HCT116 (cell line): ENCODE results near the gene ANKRD39. TPM values are rescaled to one million over a fixed set of nuclear protein-coding genes. Genes with fewer than 3 reads are reported as not detected.

Experiments
- ATAC-seq: fragments of 200-7000 bp; cut with Tn5 transposase; 2 replicates; pipeline ENCODE4 v1.9.1; 2020; ENCODE audit warnings: mild to moderate bottlenecking, moderate library complexity
- BruUV-seq: library from RNA; stranded (reverse); fragments of 400-500 nt; replicated peaks from 2 replicates; lab custom pipeline; 2021; lab: Mats Ljungman, UMichigan
- CTCF ChIA-PET: fragments of 300-600 bp; sonication (Branson Sonifier 250); formaldehyde crosslinking; loops from one replicate; lab custom pipeline; 2021; ENCODE audit warnings: antibody characterized with exemption; lab: Charles Lee
- POLR2A ChIA-PET: fragments of 300-600, 350-600 bp; sonication (Branson Sonifier 250); formaldehyde crosslinking; loops from one replicate; lab custom pipeline; 2021; ENCODE audit warnings: antibody characterized with exemption; lab: Charles Lee
- RAD21 ChIA-PET, 2 experiments: fragments of 300-600 bp; sonication (Branson Sonifier 250); formaldehyde crosslinking; loops; one replicate each; lab custom pipeline; 2023; ENCODE audit warnings: low total read pairs in 2 of 2; ENCODE audit not compliant: uncharacterized antibody in 2 of 2, unreplicated experiment in 2 of 2, low non-redundant PET in 1 of 2; lab: Charles Lee
- DNase-seq: peaks from one replicate; pipeline ENCODE4 v3.0.0-alpha.2; 2010; ENCODE audit warnings: low read depth, low spot score
- H2AFZ ChIP-seq: fragments of 200-600 bp; shearing (Covaris generic), sonication (generic); 2 replicates; pipeline ENCODE4 v1.6.1; 2017; ENCODE audit warnings: low read depth, mixed run types, mixed read lengths, antibody characterized with exemption, low read length; ENCODE audit not compliant: poor library complexity, severe bottlenecking
- H3K27ac ChIP-seq: 2 replicates; pipeline ENCODE4 v1.5.1; 2012; ENCODE audit warnings: low read depth, low read length
- H3K27me3 ChIP-seq: fragments of 200-600 bp; sonication (generic); 2 replicates; pipeline ENCODE4 v1.6.1; 2016; ENCODE audit warnings: mixed run types, low read length, mixed read lengths; ENCODE audit not compliant: insufficient read depth
- H3K36me3 ChIP-seq, 2 experiments: fragments of 200-500 bp in 1 of 2; fragments of 200-600 bp in 1 of 2; sonication (Bioruptor generic) in 1 of 2; sonication (generic) in 1 of 2; 2 replicates each; pipeline versions ENCODE4 v1.5.1 to v1.6.1; 2014 to 2016; ENCODE audit warnings: low read length in 2 of 2, inconsistent platforms in 1 of 2, mixed read lengths in 1 of 2, mixed run types in 1 of 2; ENCODE audit not compliant: insufficient read depth in 2 of 2, control insufficient read depth in 1 of 2
- H3K4me1 ChIP-seq, 2 experiments: fragments of 200-600 bp in 1 of 2; sonication (generic) in 1 of 2; 2 replicates each; pipeline versions ENCODE4 v1.5.1 to v1.6.1; 2012 to 2017; ENCODE audit warnings: low read length in 2 of 2, inconsistent platforms in 1 of 2, mild to moderate bottlenecking in 1 of 2, mixed read lengths in 1 of 2, mixed run types in 1 of 2, moderate library complexity in 1 of 2; ENCODE audit not compliant: insufficient read depth in 2 of 2, control insufficient read depth in 1 of 2
- H3K4me2 ChIP-seq: fragments of 200-600 bp; sonication (generic); 2 replicates; pipeline ENCODE4 v1.6.1; 2017; ENCODE audit warnings: mixed run types, low read length, mixed read lengths
- H3K4me3 ChIP-seq, 2 experiments: fragments of 200-600 bp in 1 of 2; sonication (generic) in 1 of 2; replicated peaks in 1 of 2; 2 replicates each; pipeline ENCODE4 v1.5.1; 2011 to 2016; ENCODE audit warnings: low read length in 2 of 2, control low read depth in 1 of 2, low read depth in 1 of 2, mild to moderate bottlenecking in 1 of 2, mixed read lengths in 1 of 2, mixed run types in 1 of 2
- H3K79me2 ChIP-seq: fragments of 200-600 bp; sonication (generic); 2 replicates; pipeline ENCODE4 v1.6.1; 2017; ENCODE audit warnings: mild to moderate bottlenecking, mixed run types, low read length, moderate library complexity, mixed read lengths; ENCODE audit not compliant: insufficient read depth
- H3K9ac ChIP-seq: fragments of 200-600 bp; sonication (generic); 2 replicates; pipeline ENCODE4 v1.6.1; 2016; ENCODE audit warnings: low read length, mixed read lengths
- H3K9me2 ChIP-seq: fragments of 200-600 bp; sonication (generic), shearing (Covaris generic); 2 replicates; pipeline ENCODE4 v1.6.1; 2017; ENCODE audit warnings: mixed run types, mild to moderate bottlenecking, moderate library complexity; ENCODE audit not compliant: insufficient read depth
- H3K9me3 ChIP-seq, 2 experiments: fragments of 200-500 bp in 1 of 2; fragments of 200-600 bp in 1 of 2; sonication (Bioruptor generic) in 1 of 2; sonication (generic) in 1 of 2; 2 replicates each; pipeline ENCODE4 v1.6.1; 2014 to 2017; ENCODE audit warnings: low read length in 2 of 2, mixed read lengths in 2 of 2, inconsistent platforms in 1 of 2, low read depth in 1 of 2, mild to moderate bottlenecking in 1 of 2, mixed run types in 1 of 2, moderate library complexity in 1 of 2; ENCODE audit not compliant: control insufficient read depth in 1 of 2, insufficient read depth in 1 of 2
- H4K20me1 ChIP-seq: fragments of 200-600 bp; sonication (generic), shearing (Covaris generic); 2 replicates; pipeline ENCODE4 v1.6.1; 2017; ENCODE audit warnings: mixed run types, mild to moderate bottlenecking, moderate library complexity; ENCODE audit not compliant: insufficient read depth
- CBX3 ChIP-seq: IDR thresholded peaks from 2 replicates; pipeline ENCODE4 v1.6.1; 2012; ENCODE audit warnings: low read depth
- CEBPB ChIP-seq: IDR thresholded peaks from 2 replicates; pipeline ENCODE4 v1.6.1; 2012; ENCODE audit warnings: low read depth
- EGR1 ChIP-seq: IDR thresholded peaks from 2 replicates; pipeline ENCODE4 v1.6.1; 2012; ENCODE audit warnings: low read depth
- EZH2 ChIP-seq: fragments of 200-600 bp; sonication (generic); IDR thresholded peaks from 2 replicates; pipeline ENCODE4 v1.6.1; 2017; ENCODE audit warnings: antibody characterized with exemption, mixed run types
- EZH2phosphoT487 ChIP-seq: fragments of 200-600 bp; IDR thresholded peaks from 2 replicates; pipeline ENCODE4 v1.6.1; 2018; ENCODE audit warnings: antibody characterized with exemption, borderline replicate concordance
- FOSL1 ChIP-seq: IDR thresholded peaks from 2 replicates; pipeline ENCODE4 v1.6.1; 2012; ENCODE audit warnings: low read depth
- POLR2A ChIP-seq: IDR thresholded peaks from 2 replicates; pipeline ENCODE4 v1.7.0; 2011; ENCODE audit warnings: borderline replicate concordance; ENCODE audit not compliant: insufficient read depth, insufficient read length; ENCODE audit errors: extremely low read depth
- POLR2AphosphoS5 ChIP-seq: IDR thresholded peaks from 2 replicates; pipeline ENCODE4 v1.6.1; 2011; ENCODE audit warnings: mild to moderate bottlenecking, low read depth, low read length, moderate library complexity
- RAD21 ChIP-seq: IDR thresholded peaks from 2 replicates; pipeline ENCODE4 v1.6.1; 2012; ENCODE audit warnings: low read depth, mild to moderate bottlenecking
- SIN3A ChIP-seq: IDR thresholded peaks from 2 replicates; pipeline ENCODE4 v1.6.1; 2012; ENCODE audit warnings: low read depth
- SP1 ChIP-seq: IDR thresholded peaks from 2 replicates; pipeline ENCODE4 v1.6.1; 2012; ENCODE audit warnings: low read depth
- SRF ChIP-seq: IDR thresholded peaks from 2 replicates; pipeline ENCODE4 v1.6.1; 2012; ENCODE audit warnings: low read depth
- TCF7L2 ChIP-seq: IDR thresholded peaks from 2 replicates; pipeline ENCODE4 v1.7.0; 2011; ENCODE audit warnings: borderline replicate concordance, inconsistent platforms; ENCODE audit not compliant: insufficient read depth, insufficient read length; ENCODE audit errors: extremely low read depth
- YY1 ChIP-seq: IDR thresholded peaks from 2 replicates; pipeline ENCODE4 v1.6.1; 2011; ENCODE audit warnings: low read length, low read depth, moderate library complexity, mild to moderate bottlenecking; ENCODE audit not compliant: insufficient replicate concordance; ENCODE audit errors: extremely low read depth
- ZFX ChIP-seq: fragments of 450-650 bp; IDR thresholded peaks from 2 replicates; pipeline ENCODE4 v1.6.1; 2017
- intact Hi-C: fragments of 100-400 bp; cut with micrococcal nuclease; formaldehyde crosslinking; loops from 2 replicates; pipeline ENCODE4 v1.10.0; 2022
- total RNA-seq: library from RNA; stranded (reverse); gene quantifications from one replicate; pipeline ENCODE4 v1.2.1, GENCODE V29; 2021; ENCODE audit not compliant: unreplicated experiment
- TF ChIP-seq, protein P1 (sequence below), 3 experiments: fragments of 200-600 bp in 1 of 3; sonication (generic) in 1 of 3; IDR thresholded peaks in 2 of 3; conservative IDR thresholded peaks in 1 of 3; 2 replicates each; pipeline ENCODE4 v1.5.1; 2012 to 2017; ENCODE audit warnings: low read depth in 2 of 3, low read length in 2 of 3, antibody characterized with exemption in 1 of 3, borderline replicate concordance in 1 of 3, control low read depth in 1 of 3, mild to moderate bottlenecking in 1 of 3, mixed read lengths in 1 of 3, mixed run types in 1 of 3, moderate library complexity in 1 of 3; ENCODE audit not compliant: insufficient read depth in 1 of 3
- TF ChIP-seq, protein P2 (sequence below): IDR thresholded peaks from 2 replicates; pipeline ENCODE4 v1.6.1; 2012; ENCODE audit warnings: low read depth
- TF ChIP-seq, protein P3 (sequence below): IDR thresholded peaks from 2 replicates; pipeline ENCODE4 v1.6.1; 2012

The ANKRD39 gene
- total RNA-seq, 1 experiment from 2014 or later: 24.2 TPM

DNA sequence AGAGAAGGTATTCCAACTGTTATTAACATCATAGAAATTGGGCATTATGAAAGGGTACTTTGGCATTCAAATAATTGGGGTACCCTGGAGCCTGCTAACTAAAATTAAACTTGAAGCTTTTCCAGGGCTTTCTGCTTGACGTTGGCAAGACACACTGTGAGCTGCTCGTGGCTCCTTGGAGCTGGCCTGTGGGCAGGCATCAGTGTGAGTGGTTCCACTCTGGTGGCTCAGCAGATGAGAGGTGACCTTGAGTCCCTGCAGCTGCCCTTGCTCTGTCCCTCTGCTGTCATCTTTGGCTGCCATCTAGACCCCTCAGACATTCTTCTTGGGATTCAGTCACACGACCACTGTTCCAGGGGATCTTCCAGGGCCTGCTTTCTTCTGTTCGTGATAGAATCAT is 35.0 kb downstream of the ANKRD39 start (continued):
- TF ChIP-seq, protein P1, sequence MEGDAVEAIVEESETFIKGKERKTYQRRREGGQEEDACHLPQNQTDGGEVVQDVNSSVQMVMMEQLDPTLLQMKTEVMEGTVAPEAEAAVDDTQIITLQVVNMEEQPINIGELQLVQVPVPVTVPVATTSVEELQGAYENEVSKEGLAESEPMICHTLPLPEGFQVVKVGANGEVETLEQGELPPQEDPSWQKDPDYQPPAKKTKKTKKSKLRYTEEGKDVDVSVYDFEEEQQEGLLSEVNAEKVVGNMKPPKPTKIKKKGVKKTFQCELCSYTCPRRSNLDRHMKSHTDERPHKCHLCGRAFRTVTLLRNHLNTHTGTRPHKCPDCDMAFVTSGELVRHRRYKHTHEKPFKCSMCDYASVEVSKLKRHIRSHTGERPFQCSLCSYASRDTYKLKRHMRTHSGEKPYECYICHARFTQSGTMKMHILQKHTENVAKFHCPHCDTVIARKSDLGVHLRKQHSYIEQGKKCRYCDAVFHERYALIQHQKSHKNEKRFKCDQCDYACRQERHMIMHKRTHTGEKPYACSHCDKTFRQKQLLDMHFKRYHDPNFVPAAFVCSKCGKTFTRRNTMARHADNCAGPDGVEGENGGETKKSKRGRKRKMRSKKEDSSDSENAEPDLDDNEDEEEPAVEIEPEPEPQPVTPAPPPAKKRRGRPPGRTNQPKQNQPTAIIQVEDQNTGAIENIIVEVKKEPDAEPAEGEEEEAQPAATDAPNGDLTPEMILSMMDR (IDR thresholded peaks at IDR 0.05 in 2 of 3, conservative IDR thresholded peaks at IDR 0.05 in 1 of 3; ENCODE audit: borderline replicate concordance in 1 of 3, insufficient read depth in 1 of 3, low read depth in 2 of 3, low read length in 2 of 3): no peak
- TF ChIP-seq EZH2 (no peak), POLR2AphosphoS5 (no peak)

DNA sequence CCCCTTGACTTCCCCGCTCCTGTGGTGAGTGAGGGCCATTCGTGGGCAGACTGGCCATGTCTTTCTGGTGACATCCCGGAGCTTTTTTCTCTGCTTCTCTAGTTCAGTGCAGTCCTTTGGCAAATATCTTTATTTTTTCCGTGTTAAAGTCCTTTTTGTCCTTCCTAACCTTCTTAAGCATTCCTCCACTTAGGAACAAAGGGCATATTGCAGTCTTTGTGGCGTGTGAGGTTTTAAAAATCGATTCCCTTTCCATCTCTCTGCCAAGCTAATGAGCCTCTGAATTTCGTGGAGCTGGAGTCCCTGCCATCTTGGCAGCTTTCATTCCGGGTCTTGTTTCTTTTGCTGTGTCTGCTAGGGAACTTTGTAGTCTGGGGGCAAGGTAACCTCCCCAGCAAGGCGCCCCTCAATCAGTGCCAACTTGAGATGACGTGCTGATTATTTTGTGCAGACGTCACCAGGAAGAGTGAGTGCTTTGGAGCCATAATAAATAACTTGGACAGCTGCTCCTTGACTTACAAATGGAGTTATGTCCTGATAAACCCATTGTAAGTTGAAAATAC is 36.6 kb downstream of the ANKRD39 start:
- DNase-seq (no peak), ATAC-seq (no peak)
- H3K4me1 ChIP-seq: peaks cover 9 to 12% of the 10 kb centered on the region in 2 experiments
- no peak overlapping the region for H3K4me2 ChIP-seq
- ChIA-PET CTCF (no interaction called here), POLR2A (no interaction called here), RAD21 (no interaction called here)
- no TSS peak for BruUV-seq
- H3K27me3 ChIP-seq: no peaks in the 10 kb centered on the region
- no peaks in the 10 kb centered on the region for H3K9me2 ChIP-seq
- H3K79me2 ChIP-seq: peaks cover 70% of the 10 kb centered on the region
- intact Hi-C loops: no loop called here
- H4K20me1 ChIP-seq: no peaks in the 10 kb centered on the region
- no peak overlapping the region for H2AFZ ChIP-seq
- H3K9me3 ChIP-seq: no peaks in the 10 kb centered on the region
- no peak overlapping the region for H3K27ac ChIP-seq
- no peak overlapping the region for H3K4me3 ChIP-seq
- H3K9ac ChIP-seq: no peak overlapping the region
- H3K36me3 ChIP-seq: peaks cover 6 to 9% of the 10 kb centered on the region in 2 experiments; a peak in 2 of 4 replicates
- TF ChIP-seq POLR2A (no peak), CEBPB (no peak), SP1 (no peak), EZH2phosphoT487 (no peak), ZFX (no peak), TCF7L2 (no peak), SRF (no peak), YY1 (no peak), CBX3 (no peak), SIN3A (no peak), FOSL1 (no peak), EZH2 (no peak), EGR1 (no peak), RAD21 (no peak)
- TF ChIP-seq, protein P2, sequence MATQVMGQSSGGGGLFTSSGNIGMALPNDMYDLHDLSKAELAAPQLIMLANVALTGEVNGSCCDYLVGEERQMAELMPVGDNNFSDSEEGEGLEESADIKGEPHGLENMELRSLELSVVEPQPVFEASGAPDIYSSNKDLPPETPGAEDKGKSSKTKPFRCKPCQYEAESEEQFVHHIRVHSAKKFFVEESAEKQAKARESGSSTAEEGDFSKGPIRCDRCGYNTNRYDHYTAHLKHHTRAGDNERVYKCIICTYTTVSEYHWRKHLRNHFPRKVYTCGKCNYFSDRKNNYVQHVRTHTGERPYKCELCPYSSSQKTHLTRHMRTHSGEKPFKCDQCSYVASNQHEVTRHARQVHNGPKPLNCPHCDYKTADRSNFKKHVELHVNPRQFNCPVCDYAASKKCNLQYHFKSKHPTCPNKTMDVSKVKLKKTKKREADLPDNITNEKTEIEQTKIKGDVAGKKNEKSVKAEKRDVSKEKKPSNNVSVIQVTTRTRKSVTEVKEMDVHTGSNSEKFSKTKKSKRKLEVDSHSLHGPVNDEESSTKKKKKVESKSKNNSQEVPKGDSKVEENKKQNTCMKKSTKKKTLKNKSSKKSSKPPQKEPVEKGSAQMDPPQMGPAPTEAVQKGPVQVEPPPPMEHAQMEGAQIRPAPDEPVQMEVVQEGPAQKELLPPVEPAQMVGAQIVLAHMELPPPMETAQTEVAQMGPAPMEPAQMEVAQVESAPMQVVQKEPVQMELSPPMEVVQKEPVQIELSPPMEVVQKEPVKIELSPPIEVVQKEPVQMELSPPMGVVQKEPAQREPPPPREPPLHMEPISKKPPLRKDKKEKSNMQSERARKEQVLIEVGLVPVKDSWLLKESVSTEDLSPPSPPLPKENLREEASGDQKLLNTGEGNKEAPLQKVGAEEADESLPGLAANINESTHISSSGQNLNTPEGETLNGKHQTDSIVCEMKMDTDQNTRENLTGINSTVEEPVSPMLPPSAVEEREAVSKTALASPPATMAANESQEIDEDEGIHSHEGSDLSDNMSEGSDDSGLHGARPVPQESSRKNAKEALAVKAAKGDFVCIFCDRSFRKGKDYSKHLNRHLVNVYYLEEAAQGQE: no peak
- TF ChIP-seq, protein P3, sequence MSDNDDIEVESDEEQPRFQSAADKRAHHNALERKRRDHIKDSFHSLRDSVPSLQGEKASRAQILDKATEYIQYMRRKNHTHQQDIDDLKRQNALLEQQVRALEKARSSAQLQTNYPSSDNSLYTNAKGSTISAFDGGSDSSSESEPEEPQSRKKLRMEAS: no peak
- TF ChIP-seq, protein P1 (IDR thresholded peaks at IDR 0.05 in 2 of 3, conservative IDR thresholded peaks at IDR 0.05 in 1 of 3; ENCODE audit: borderline replicate concordance in 1 of 3, insufficient read depth in 1 of 3, low read depth in 2 of 3, low read length in 2 of 3): no peak
